HFF-Myc (cell line): Measurements from ENCODE around the gene SEC63.
"Not testable (repeated sequence)": the region's sequence is repeated elsewhere in the genome, so short reads cannot be mapped to it uniquely, and the experiment has no call there.

ENCODE experiments used
- DNase-seq: peaks from one replicate; pipeline ENCODE4 v3.0.0-alpha.2; 2011; ENCODE audit warnings: low read depth; ENCODE audit errors: extremely low read depth
- H3K4me3 ChIP-seq: replicated peaks from 2 replicates; pipeline ENCODE4 v1.5.1; 2011; ENCODE audit warnings: low read depth, mild to moderate bottlenecking, control low read depth, low read length
- CTCF ChIP-seq: IDR thresholded peaks from 2 replicates; pipeline ENCODE4 v1.5.1; 2012; ENCODE audit warnings: mild to moderate bottlenecking, low read depth, low read length, control low read depth; ENCODE audit errors: missing control alignments

SEC63 gene

GRCh38 chr6:107999341-107999740, 41.3 kb upstream of the SEC63 start:
- DNase-seq: no peak

GRCh38 chr6:107991772-107992550, 34.0 kb upstream of the SEC63 start:
- no peak for DNase-seq
- no peak for TF ChIP-seq CTCF
- no peak overlapping the region for H3K4me3 ChIP-seq

More at GRCh38 chr6:107999341-107999740, 41.3 kb upstream of the SEC63 start:
- TF ChIP-seq CTCF: no peak
- H3K4me3 ChIP-seq: no peak overlapping the region

- no peak for DNase-seq
- TF ChIP-seq CTCF: no peak
- H3K4me3 ChIP-seq: no peak overlapping the region
These were observed 33.1 kb upstream of the SEC63 start for GRCh38 chr6:107991061-107991460.

- DNase-seq, H3K4me3 ChIP-seq: not testable (repeated sequence)
These were observed 32.6 kb upstream of the SEC63 start for GRCh38 chr6:107990587-107990986.

- H3K4me3 ChIP-seq: no peak overlapping the region
- no peak for DNase-seq
- TF ChIP-seq CTCF: no peak
These were observed 31.4 kb upstream of the SEC63 start for GRCh38 chr6:107989166-107990094.

GRCh38 chr6:107988570-107988969, 30.6 kb upstream of the SEC63 start:
- no peak for DNase-seq
- no peak overlapping the region for H3K4me3 ChIP-seq
- no peak for TF ChIP-seq CTCF

- no peak for DNase-seq
- TF ChIP-seq CTCF: no peak
- no peak overlapping the region for H3K4me3 ChIP-seq
These were observed 29.8 kb upstream of the SEC63 start for GRCh38 chr6:107987805-107988204.
